Activated CD8-positive, alpha-beta memory T cell treated with anti-CD3 and anti-CD28 coated beads, Interleukin-2, amount 50 U/mL, for 1 hour (primary cell): ENCODE results near the gene ZNF275.
"Not testable (repeated sequence)": the region's sequence is repeated elsewhere in the genome, so short reads cannot be mapped to it uniquely, and the experiment has no call there.

ENCODE experiments used
- DNase-seq: peaks from one replicate; pipeline ENCODE4 v3.0.0-alpha.2; 2020; ENCODE audit errors: extremely low read depth

ZNF275 gene

DNA sequence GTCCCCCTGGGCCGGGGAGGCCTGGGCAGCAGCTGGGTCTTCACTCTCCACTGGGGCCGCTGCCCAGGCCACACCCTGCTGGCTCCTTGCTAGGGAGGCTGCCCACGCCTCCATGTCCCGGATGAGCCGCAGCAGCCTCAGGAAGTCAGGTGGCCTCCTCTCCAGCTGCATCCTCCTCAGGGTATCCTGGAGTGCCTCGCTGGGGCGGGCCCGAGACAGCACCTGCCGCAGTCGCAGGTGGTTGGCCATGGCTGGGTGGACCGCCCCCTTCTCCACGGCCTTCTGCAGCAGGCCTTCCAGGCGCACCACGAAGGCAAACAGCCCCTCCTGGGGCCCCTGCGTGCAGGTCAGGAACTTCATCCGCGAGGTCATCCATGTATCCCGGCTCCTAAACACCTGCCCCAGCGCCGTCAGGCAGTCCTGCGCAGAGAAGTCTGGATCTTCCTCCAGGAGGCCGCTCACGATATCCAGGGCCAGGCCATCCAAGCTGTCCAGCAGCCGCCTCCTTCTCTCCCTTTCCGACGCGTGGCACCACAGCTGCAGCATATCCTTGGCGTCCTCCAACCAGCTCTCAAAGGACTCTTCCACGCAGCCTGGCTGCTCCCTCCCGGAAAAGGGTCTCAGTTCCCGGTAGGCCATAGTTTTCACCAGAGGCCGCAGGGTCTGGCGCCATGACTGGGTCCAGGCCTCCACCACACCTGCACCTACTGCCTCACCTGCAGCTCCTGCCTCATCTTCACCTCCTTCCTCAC lies 14.5 kb upstream of the ZNF275 start:
- DNase-seq, result no peak

DNA sequence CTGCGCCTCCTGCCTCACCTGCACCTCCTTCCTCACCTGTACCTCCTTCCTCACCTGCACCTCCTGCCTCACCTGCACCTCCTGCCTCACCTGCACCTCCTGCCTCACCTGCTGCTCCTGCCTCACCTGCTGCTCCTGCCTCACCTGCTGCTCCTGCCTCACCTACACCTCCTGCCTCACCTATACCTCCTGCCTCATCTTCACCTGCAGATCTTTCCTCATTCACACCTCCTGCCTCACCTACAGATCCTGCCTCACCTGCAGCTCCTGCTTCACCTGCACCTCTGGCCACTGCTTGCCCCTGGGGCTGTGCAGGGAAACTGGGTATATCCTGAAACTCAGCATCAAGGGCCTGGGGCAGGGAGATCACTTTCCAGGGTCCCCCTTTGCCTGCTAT lies 13.9 kb upstream of the ZNF275 start:
- DNase-seq, result not testable (repeated sequence)

DNA sequence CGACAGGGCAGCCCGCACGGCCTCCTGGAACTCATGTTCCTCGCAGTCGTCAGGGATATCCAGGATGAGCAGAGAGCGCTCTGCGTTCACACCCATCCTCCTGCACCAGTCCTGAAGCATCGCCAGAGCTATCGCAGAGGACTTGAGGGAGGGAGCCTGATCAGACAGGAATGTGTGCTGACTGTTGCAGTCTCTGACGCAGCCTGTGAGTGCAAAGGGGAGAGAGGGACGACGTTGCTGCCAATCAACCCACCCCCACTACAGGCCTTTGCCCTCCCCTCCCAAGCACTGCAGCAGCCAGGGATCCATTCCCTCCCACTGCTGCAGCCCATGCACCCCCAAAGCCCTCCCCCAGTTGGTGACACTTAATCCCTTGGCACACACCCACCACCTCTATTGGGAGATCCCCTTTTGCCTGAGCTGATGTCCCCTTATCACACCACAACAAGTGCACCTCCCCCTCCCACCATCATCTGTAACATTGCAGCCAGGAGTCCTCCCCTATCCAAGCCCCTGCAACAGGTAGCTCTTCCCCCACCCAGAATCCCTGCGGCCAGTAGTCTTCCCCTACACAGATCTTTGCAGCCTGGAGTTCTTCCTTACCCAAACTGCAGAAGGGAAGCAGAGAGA lies 13.3 kb upstream of the ZNF275 start:
- no peak for DNase-seq

GRCh38 chrX:153321381-153322124 lies 12.4 kb upstream of the ZNF275 start, which contains the start of gene PNMA6F:
PNMA6F (minus strand) TSS chrX:153321767; CDS start chrX:153320674, 1,093 bp downstream.
- no peak for DNase-seq

- no peak for DNase-seq
Measured at GRCh38 chrX:153327561-153327960, 6.4 kb upstream of the ZNF275 start.

DNA sequence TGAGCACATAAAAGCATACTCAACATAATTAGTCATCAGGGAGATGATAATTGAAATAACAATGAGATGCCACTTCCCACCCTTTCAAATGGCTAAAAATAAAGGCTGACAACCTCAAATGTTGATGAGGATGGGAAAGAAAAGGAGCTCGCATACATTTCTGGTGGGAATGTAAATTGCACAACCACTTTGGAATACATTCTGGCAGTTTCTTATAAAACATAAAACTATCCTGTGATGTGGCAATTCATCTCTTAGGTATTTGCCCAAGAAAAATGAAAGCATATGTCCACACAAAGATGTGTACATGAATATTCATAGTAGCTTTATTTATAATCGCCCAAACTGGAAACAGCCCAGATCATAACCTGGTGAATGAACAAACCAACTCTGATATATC lies 687 bp upstream of the ZNF275 start:
- DNase-seq, result no peak

DNA sequence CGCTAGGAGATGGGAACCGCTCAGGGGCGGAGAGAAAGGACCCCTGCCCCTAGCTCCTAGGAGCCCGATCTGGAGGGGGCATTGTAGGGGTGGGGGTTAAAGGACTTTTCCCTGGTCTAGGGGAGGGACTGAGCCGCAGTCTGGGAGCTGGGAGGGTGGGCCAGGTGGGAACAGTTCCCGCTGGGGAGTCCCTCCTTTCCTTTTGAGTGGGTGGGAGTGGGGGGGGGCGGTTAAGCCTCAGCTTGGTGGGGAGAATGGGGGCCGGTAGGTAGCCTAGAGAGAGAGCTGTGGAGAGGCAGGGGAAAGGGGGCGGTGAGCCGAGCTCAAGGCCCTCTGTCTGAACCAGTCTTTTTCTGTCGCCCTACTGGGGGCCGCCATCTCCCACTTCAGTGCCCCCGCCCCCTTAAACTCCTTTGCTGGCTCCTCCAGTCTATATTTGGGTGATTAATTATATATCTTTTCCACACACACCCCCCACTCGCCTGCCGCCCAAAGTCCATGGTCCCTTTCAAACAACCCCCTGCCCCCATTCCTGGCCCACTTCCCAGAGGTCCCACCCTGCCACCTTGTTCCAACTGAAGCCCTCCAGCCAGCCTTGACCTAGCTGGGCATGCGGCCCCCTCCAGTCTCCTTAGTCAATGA lies 822 bp downstream of the ZNF275 start:
- no peak for DNase-seq

- no peak for DNase-seq
Measured at GRCh38 chrX:153336121-153336894, 2.4 kb downstream of the ZNF275 start.

- DNase-seq, result no peak
Measured at GRCh38 chrX:153336988-153337387, 3.0 kb downstream of the ZNF275 start.

DNA sequence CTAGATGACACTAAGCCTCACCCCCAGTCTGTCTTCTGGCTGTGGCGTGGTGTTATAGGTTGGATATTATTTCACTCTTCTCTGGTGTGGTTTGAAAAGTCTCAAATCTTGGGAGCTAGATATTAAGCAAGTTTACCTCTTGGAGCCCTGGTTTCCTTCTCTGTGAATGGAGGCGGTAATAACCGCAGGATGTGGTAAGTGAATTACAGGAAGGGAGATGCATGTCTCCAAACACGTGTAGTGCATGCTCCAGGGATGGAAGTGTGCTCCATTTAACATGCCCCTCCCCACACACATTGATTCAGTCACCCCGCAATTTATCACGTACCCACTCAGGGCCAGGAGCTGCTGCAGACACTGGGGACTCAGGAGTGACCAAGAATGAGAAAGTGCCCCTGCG lies 4.9 kb downstream of the ZNF275 start:
- DNase-seq, result no peak

DNA sequence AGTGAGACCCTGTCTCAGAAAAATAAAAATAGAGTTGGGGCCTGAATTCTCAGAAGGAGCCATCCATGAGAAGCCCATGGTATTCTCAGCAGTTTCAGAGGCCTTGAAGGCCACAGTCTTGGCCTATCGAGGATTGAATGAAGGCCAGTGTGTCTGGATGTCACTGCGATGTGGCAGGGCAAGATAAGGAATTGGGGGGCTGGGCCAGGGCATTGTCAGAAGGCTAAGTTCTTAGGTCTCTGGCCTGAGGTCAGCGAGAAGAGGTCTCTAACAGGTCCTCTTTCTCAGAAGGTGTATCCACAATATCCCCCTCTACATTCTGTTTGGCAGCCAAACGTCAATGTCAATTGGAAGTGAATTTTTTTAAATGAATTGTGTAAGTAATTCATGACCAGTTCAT lies 5.7 kb downstream of the ZNF275 start:
- DNase-seq, result no peak

DNA sequence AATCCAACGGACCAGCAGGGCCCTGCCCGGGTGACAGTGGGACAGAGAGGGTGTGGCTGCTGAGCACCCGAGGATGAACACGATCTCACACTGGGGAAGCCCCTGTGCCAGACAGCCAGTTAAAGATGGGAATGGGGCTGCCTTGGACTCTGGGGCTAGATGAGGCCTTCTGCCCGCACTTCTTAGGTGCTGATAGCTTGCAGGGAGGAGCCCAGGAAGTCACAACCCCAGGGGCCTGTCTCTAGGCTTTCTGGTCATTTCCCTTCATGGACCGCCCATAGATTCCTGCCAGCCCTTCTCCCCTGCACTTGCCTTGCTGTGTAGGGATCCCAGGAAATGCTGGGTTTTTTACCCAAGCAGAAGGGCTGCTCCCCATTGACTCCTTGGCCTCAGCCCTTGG lies 6.2 kb downstream of the ZNF275 start:
- no peak for DNase-seq

GRCh38 chrX:153342762-153343558 lies 9.0 kb downstream of the ZNF275 start:
- DNase-seq, result no peak

DNA sequence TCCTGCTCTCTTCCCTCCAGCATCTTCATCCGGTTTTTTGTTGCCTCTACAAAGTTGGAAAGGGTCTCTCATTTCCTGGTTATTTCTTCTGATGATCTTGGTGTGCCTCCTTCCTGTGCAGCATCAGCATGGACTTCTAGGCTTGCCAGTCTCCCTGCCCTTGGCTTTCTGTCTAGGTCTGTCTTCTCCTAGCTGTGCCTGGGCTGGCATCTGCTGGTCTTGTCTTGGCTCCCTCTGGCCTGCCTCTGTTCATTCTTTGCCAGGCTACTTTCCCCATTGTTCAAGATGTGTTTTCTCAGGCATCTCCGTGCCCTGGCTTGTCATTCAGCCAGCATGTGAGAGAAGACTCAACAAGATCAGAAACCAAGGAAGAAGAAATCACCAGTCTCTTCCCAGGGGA lies 9.7 kb downstream of the ZNF275 start:
- DNase-seq, result no peak

- no peak for DNase-seq
Measured at GRCh38 chrX:153347530-153347929, 13.6 kb downstream of the ZNF275 start.

GRCh38 chrX:153348421-153348820 lies 14.5 kb downstream of the ZNF275 start:
- DNase-seq, result no peak

- DNase-seq, result no peak
Measured at GRCh38 chrX:153349952-153350351, 16.0 kb downstream of the ZNF275 start.

DNA sequence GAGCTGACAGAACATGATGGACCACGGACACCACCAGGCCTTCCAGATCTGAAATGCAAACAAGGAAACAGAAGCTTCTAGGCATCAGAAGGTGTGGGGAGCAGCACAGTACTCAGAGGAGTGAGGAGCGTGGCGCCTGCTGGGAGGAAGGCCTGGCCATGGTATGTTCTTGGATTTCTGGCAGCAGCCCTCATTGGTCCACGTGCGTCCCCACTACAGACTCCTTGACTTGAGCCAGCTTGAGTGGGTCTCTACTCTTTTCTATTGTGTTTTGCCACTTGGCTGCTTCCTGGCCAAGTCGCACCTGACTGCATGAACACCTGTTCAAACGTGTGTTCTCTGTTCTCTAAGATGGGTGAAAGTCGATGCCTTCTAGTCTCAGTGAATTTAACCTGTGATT lies 18.0 kb downstream of the ZNF275 start:
- DNase-seq, result no peak

GRCh38 chrX:153352858-153353257 lies 18.9 kb downstream of the ZNF275 start:
- DNase-seq, result no peak

DNA sequence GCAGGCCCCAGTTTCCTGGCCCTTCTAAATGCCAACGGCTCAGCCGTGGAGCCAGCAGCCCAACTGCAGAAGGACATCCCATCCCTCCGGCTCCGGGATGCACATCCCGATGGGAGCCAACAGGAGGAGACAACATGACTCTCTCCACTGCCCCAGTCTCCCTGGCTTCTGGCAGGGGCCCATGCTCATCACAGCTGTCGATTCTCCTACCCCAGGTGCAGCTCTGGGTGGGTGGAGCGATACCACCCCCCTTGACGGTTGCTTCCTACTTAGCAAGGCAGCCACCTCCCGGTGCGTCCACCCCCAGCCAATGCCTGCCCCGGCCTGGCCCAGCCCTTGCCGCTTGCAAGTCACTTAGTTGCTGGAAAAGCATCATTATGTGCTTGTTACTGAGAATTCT lies 19.5 kb downstream of the ZNF275 start:
- no peak for DNase-seq

DNA sequence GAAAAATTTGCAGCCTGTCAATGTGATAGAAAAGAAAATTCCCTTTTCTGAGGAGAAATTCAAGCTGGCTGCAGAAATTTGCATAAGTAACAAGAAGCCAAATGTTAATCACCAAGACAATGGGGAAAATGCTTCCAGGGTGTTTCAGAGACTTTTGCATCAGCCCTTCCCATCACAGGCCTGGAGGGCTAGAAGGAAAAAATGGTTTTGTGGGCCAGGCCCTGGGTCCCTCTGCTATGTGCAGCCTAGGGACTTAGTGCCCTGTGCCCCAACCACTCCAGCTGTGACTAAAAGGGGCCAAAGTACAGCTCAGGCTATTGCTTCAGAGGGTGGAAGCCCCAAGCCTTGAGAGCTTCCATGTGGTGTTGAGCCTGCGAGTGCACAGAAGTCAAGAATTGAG lies 23.9 kb downstream of the ZNF275 start:
- no peak for DNase-seq
